ENCODE measurements around the gene NPY1R.

DNA sequence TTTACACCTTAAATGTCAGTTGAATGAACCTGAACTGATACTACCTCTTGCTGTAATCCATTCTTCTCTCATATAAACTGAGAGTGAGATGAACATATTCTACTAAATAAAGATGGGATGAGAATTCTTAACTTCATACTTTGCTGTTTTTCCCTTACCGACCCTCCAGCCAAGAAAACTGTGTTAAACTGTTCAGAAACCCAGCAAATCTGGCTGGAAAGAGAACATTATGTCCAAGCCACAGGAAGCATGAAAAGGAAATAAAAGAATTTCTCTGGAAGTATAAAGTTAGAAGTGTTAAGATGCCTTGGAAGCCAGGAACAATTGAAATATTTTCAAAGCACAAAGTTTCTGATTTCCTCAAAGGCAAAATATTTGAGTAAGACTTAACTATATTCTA lies 22.9 kb downstream of the NPY1R start:
- TF ChIP-seq EZH2 (IDR thresholded peaks at IDR 0.05) (no peak), YY1 (IDR thresholded peaks at IDR 0.05; ENCODE audit: extremely low read depth, insufficient replicate concordance, low read depth, low read length) (no peak), POLR2A (IDR thresholded peaks at IDR 0.05; ENCODE audit: borderline replicate concordance, extremely low read depth, insufficient read depth, insufficient read length) (no peak), ZNF274 (IDR thresholded peaks at IDR 0.05; ENCODE audit: low read depth, low read length) (no peak), JUND (IDR thresholded peaks at IDR 0.05) (no peak), POLR2AphosphoS5 (IDR thresholded peaks at IDR 0.05; ENCODE audit: low read depth, low read length) (no peak), RAD21 (IDR thresholded peaks at IDR 0.05; ENCODE audit: low read depth) (no peak), EZH2phosphoT487 (IDR thresholded peaks at IDR 0.05; ENCODE audit: borderline replicate concordance) (no peak), ZFX (IDR thresholded peaks at IDR 0.05) (no peak), CEBPB (IDR thresholded peaks at IDR 0.05; ENCODE audit: low read depth) (no peak), FOSL1 (IDR thresholded peaks at IDR 0.05; ENCODE audit: low read depth) (no peak)
- TF ChIP-seq, protein P1, sequence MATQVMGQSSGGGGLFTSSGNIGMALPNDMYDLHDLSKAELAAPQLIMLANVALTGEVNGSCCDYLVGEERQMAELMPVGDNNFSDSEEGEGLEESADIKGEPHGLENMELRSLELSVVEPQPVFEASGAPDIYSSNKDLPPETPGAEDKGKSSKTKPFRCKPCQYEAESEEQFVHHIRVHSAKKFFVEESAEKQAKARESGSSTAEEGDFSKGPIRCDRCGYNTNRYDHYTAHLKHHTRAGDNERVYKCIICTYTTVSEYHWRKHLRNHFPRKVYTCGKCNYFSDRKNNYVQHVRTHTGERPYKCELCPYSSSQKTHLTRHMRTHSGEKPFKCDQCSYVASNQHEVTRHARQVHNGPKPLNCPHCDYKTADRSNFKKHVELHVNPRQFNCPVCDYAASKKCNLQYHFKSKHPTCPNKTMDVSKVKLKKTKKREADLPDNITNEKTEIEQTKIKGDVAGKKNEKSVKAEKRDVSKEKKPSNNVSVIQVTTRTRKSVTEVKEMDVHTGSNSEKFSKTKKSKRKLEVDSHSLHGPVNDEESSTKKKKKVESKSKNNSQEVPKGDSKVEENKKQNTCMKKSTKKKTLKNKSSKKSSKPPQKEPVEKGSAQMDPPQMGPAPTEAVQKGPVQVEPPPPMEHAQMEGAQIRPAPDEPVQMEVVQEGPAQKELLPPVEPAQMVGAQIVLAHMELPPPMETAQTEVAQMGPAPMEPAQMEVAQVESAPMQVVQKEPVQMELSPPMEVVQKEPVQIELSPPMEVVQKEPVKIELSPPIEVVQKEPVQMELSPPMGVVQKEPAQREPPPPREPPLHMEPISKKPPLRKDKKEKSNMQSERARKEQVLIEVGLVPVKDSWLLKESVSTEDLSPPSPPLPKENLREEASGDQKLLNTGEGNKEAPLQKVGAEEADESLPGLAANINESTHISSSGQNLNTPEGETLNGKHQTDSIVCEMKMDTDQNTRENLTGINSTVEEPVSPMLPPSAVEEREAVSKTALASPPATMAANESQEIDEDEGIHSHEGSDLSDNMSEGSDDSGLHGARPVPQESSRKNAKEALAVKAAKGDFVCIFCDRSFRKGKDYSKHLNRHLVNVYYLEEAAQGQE (IDR thresholded peaks at IDR 0.05; ENCODE audit: low read depth) = no peak
- TF ChIP-seq, protein P2, sequence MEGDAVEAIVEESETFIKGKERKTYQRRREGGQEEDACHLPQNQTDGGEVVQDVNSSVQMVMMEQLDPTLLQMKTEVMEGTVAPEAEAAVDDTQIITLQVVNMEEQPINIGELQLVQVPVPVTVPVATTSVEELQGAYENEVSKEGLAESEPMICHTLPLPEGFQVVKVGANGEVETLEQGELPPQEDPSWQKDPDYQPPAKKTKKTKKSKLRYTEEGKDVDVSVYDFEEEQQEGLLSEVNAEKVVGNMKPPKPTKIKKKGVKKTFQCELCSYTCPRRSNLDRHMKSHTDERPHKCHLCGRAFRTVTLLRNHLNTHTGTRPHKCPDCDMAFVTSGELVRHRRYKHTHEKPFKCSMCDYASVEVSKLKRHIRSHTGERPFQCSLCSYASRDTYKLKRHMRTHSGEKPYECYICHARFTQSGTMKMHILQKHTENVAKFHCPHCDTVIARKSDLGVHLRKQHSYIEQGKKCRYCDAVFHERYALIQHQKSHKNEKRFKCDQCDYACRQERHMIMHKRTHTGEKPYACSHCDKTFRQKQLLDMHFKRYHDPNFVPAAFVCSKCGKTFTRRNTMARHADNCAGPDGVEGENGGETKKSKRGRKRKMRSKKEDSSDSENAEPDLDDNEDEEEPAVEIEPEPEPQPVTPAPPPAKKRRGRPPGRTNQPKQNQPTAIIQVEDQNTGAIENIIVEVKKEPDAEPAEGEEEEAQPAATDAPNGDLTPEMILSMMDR (IDR thresholded peaks at IDR 0.05 in 2 of 3, conservative IDR thresholded peaks at IDR 0.05 in 1 of 3; ENCODE audit: borderline replicate concordance in 1 of 3, insufficient read depth in 1 of 3, low read depth in 2 of 3, low read length in 2 of 3) = no peak
